Gastroesophageal sphincter (tissue), 3 donors: ENCODE results near the gene ASAP2.

Experiments
- EP300 ChIP-seq: sonication (generic); formaldehyde crosslinking; IDR thresholded peaks from one replicate; pipeline ENCODE4 v1.6.1; 2017; ENCODE audit warnings: antibody characterized with exemption, mild to moderate bottlenecking
- POLR2A ChIP-seq, 2 donors: fragments of 450-650 bp; IDR thresholded peaks; one replicate each; pipeline ENCODE4 v1.6.1; 2017; ENCODE audit warnings: antibody characterized with exemption in 2 of 2, mild to moderate bottlenecking in 2 of 2, moderate library complexity in 1 of 2
- POLR2AphosphoS5 ChIP-seq: sonication (generic); formaldehyde crosslinking; IDR thresholded peaks from one replicate; pipeline ENCODE4 v1.6.1; 2017; ENCODE audit warnings: antibody characterized with exemption
- TF ChIP-seq, protein P1 (sequence below), 4 experiments: fragments of 200-600 bp in 2 of 4; fragments of 450-650 bp in 2 of 4; sonication (generic) in 1 of 4; IDR thresholded peaks; one replicate each; pipeline ENCODE4 v1.5.1; 2017 to 2019; ENCODE audit warnings: antibody characterized with exemption in 4 of 4, mild to moderate bottlenecking in 2 of 4, moderate library complexity in 2 of 4

DNA sequence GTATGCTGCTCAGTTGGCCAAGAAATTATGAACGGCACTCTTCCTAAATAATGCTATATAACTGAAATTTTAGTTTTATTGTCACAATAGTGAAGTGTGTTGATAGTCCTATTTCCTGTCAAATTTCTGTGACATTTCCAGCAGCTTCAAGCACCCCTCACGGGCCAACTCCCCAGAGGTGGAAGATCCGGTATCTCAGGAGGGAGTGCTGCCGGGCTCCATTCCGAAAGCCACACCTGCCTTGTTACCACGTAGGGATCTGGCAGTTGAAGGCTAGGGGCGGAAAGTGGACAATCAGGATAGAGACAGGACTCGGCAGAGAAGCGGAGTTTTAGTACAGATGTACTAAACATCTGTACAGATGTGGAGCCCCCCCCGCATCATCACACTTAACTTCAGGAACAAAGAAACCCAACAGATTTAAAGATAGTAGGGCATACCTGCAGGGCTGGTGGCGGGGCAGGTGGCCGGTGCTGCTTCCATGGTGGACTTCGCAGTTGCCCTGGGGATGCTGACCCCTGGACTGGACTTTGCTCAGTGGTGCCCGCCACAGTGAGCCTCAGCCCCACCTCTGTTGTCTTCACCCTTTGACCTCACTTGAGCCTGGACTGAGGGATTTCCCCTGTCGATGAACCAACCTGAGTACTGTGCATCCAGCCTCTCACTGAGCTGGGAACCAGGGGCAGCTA is 22.3 kb downstream of the ASAP2 start:
- TF ChIP-seq, protein P1, sequence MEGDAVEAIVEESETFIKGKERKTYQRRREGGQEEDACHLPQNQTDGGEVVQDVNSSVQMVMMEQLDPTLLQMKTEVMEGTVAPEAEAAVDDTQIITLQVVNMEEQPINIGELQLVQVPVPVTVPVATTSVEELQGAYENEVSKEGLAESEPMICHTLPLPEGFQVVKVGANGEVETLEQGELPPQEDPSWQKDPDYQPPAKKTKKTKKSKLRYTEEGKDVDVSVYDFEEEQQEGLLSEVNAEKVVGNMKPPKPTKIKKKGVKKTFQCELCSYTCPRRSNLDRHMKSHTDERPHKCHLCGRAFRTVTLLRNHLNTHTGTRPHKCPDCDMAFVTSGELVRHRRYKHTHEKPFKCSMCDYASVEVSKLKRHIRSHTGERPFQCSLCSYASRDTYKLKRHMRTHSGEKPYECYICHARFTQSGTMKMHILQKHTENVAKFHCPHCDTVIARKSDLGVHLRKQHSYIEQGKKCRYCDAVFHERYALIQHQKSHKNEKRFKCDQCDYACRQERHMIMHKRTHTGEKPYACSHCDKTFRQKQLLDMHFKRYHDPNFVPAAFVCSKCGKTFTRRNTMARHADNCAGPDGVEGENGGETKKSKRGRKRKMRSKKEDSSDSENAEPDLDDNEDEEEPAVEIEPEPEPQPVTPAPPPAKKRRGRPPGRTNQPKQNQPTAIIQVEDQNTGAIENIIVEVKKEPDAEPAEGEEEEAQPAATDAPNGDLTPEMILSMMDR (IDR thresholded peaks at IDR 0.05): no peak
- TF ChIP-seq POLR2A (IDR thresholded peaks at IDR 0.05) (no peak), EP300 (no peak), POLR2AphosphoS5 (no peak)
